PC-9 (cell line): ENCODE measurements around the gene POLR1D. TPM values are rescaled to one million over a fixed set of nuclear protein-coding genes. Genes with fewer than 3 reads are reported as not detected.

Experiments used
- BruUV-seq: library from RNA; stranded (reverse); fragments of 400-500 nt; replicated peaks from 2 replicates; lab custom pipeline; 2021; lab: Mats Ljungman, UMichigan
- CTCF ChIA-PET: fragments of 300-600 bp; sonication (Branson Sonifier 250); formaldehyde crosslinking; loops from one replicate; lab custom pipeline; 2022; ENCODE audit warnings: antibody characterized with exemption; lab: Charles Lee
- POLR2A ChIA-PET: fragments of 300-600 bp; sonication (Branson Sonifier 250); formaldehyde crosslinking; loops from one replicate; lab custom pipeline; 2022; ENCODE audit warnings: antibody characterized with exemption; ENCODE audit not compliant: unreplicated experiment; lab: Charles Lee
- DNase-seq, 2 experiments: peaks; one replicate each; pipeline versions ENCODE4 v3.0.0 to v3.0.0-alpha.2; 2015 to 2022; ENCODE audit warnings: mixed read lengths in 1 of 2
- H2AFZ ChIP-seq: fragments of 200-600 bp; sonication (generic); 2 replicates; pipeline ENCODE4 v1.8.1; 2017; ENCODE audit warnings: antibody characterized with exemption
- H3F3A ChIP-seq: fragments of 200-600 bp; sonication (generic); 2 replicates; pipeline ENCODE4 v1.8.1; 2017; ENCODE audit warnings: antibody characterized with exemption, mild to moderate bottlenecking, low read depth; ENCODE audit not compliant: insufficient read depth
- H3K27ac ChIP-seq: fragments of 200-600 bp; sonication (generic); 2 replicates; pipeline ENCODE4 v1.6.1; 2016; ENCODE audit warnings: mixed run types
- H3K27me3 ChIP-seq: fragments of 200-600 bp; sonication (generic); 2 replicates; pipeline ENCODE4 v1.6.1; 2016; ENCODE audit warnings: low read depth, mixed run types; ENCODE audit not compliant: insufficient read depth
- H3K36me3 ChIP-seq: fragments of 200-600 bp; sonication (generic); 2 replicates; pipeline ENCODE4 v1.6.1; 2016; ENCODE audit warnings: low read depth, mixed run types
- H3K4me1 ChIP-seq: fragments of 200-600 bp; sonication (generic); replicated peaks from 2 replicates; pipeline ENCODE4 v1.6.1; 2016; ENCODE audit warnings: mixed run types; ENCODE audit not compliant: insufficient read depth
- H3K4me2 ChIP-seq: fragments of 200-600 bp; sonication (generic); 2 replicates; pipeline ENCODE4 v1.6.1; 2017; ENCODE audit warnings: mixed run types
- H3K4me3 ChIP-seq: fragments of 200-600 bp; sonication (generic); 2 replicates; pipeline ENCODE4 v1.6.1; 2016; ENCODE audit warnings: mixed run types
- H3K79me2 ChIP-seq: fragments of 200-600 bp; sonication (generic); 2 replicates; pipeline ENCODE4 v1.6.1; 2017; ENCODE audit warnings: low read depth, mixed run types
- H3K9me2 ChIP-seq: fragments of 200-600 bp; sonication (generic); 2 replicates; pipeline ENCODE4 v1.8.1; 2017; ENCODE audit warnings: mild to moderate bottlenecking; ENCODE audit not compliant: insufficient read depth
- H3K9me3 ChIP-seq: fragments of 200-600 bp; sonication (generic); 2 replicates; pipeline ENCODE4 v1.8.1; 2016; ENCODE audit warnings: low read depth; ENCODE audit not compliant: insufficient read depth
- H4K20me1 ChIP-seq: fragments of 200-600 bp; sonication (generic); 2 replicates; pipeline ENCODE4 v1.8.1; 2017; ENCODE audit not compliant: insufficient read depth
- EZH2 ChIP-seq: fragments of 200-600 bp; sonication (generic); IDR thresholded peaks from 2 replicates; pipeline ENCODE4 v1.8.0; 2017; ENCODE audit warnings: antibody characterized with exemption, low read depth
- intact Hi-C: fragments of 100-400 bp; cut with micrococcal nuclease; formaldehyde crosslinking; loops from one replicate; pipeline ENCODE4 v1.10.0; 2022; ENCODE audit not compliant: unreplicated experiment
- total RNA-seq: library from RNA; stranded (reverse); gene quantifications from 2 replicates; pipeline ENCODE4 v1.2.3, GENCODE V29; 2021
- TF ChIP-seq, protein P1 (sequence below): fragments of 200-600 bp; sonication (generic); conservative IDR thresholded peaks from 2 replicates; pipeline ENCODE4 v1.6.1; 2017; ENCODE audit warnings: mixed run types, antibody characterized with exemption, mild to moderate bottlenecking, moderate library complexity

Gene POLR1D
- total RNA-seq, 1 experiment from 2014 or later: 119 TPM

DNA sequence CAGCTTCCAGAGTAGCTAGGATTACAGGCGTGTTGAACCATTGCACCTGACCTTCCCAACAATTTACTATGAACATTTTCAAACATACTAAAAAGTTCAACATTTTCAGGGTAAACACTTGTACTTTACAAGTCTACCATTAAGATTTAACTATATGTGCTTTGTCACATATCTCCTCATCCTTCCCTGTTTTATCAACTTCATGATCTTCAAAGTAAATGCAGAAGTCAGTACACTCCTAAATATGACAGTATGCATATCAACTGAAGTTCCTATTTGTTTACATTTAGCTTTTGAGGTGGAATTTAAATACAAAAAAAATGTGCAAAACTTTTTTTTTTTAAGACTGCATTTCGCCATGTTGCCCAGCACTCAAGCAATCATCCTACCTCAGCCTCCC is 19.9 kb upstream of the POLR1D start:
- intact Hi-C loops: loop anchor here (2.0 kb wide), 1 partner anchor 19 kb away; the partner anchor contains the start of genes LNX2 and POLR1D
- TF ChIP-seq EZH2: no peak
- TF ChIP-seq, protein P1, sequence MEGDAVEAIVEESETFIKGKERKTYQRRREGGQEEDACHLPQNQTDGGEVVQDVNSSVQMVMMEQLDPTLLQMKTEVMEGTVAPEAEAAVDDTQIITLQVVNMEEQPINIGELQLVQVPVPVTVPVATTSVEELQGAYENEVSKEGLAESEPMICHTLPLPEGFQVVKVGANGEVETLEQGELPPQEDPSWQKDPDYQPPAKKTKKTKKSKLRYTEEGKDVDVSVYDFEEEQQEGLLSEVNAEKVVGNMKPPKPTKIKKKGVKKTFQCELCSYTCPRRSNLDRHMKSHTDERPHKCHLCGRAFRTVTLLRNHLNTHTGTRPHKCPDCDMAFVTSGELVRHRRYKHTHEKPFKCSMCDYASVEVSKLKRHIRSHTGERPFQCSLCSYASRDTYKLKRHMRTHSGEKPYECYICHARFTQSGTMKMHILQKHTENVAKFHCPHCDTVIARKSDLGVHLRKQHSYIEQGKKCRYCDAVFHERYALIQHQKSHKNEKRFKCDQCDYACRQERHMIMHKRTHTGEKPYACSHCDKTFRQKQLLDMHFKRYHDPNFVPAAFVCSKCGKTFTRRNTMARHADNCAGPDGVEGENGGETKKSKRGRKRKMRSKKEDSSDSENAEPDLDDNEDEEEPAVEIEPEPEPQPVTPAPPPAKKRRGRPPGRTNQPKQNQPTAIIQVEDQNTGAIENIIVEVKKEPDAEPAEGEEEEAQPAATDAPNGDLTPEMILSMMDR: no peak
- Histone ChIP-seq H3K27me3 (no peaks in the 10 kb centered on the region), H3K4me3 (no peak overlapping the region), H3K36me3 (no peaks in the 10 kb centered on the region), H3K9me3 (peaks cover 4% of the 10 kb centered on the region; the same call in 1 of the 2 replicates), H3K27ac (no peak overlapping the region), H3F3A (peaks cover 8% of the 10 kb centered on the region; the same call in 1 of the 2 replicates), H4K20me1 (no peaks in the 10 kb centered on the region), H3K9me2 (no peaks in the 10 kb centered on the region), H3K4me2 (no peak overlapping the region), H3K4me1 (peaks cover 18% of the 10 kb centered on the region), H2AFZ (no peak overlapping the region), H3K79me2 (peaks cover 62% of the 10 kb centered on the region)
- ChIA-PET POLR2A (no interaction called here), CTCF (no interaction called here)
- no peak for DNase-seq
- BruUV-seq: no TSS peak

DNA sequence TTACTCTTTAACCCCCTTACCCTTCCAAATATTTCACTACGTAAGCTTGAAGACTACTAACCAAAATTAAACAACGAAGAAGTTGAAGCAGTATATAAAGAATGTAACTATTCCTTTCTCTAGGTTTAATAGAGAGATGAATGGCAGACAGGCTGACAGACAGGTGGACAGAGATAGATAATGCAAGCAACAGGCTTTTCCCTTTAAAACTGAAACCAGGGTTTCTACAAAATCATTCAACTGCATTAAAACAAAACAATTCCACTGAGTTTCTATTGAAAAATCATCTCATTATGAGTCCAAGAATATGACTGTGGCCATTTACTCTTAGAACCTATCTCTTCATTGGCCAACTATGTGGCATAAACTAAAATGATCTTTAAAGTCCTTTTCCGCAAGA is 16.6 kb upstream of the POLR1D start:
- Histone ChIP-seq H2AFZ (no peak overlapping the region), H3K27me3 (no peaks in the 10 kb centered on the region), H3K4me2 (no peak overlapping the region), H3K9me3 (peaks cover 4% of the 10 kb centered on the region; the same call in 1 of the 2 replicates), H3K79me2 (peaks cover 57% of the 10 kb centered on the region), H4K20me1 (no peaks in the 10 kb centered on the region), H3K27ac (no peak overlapping the region), H3F3A (peaks cover 8% of the 10 kb centered on the region; the same call in 1 of the 2 replicates), H3K9me2 (no peaks in the 10 kb centered on the region), H3K4me1 (peaks cover 21% of the 10 kb centered on the region), H3K36me3 (no peaks in the 10 kb centered on the region), H3K4me3 (no peak overlapping the region)
- POLR2A ChIA-PET: no interaction called here
- intact Hi-C loops: no loop called here
- CTCF ChIA-PET: no interaction called here
- TF ChIP-seq, protein P1: no peak
- no peak for TF ChIP-seq EZH2
- no TSS peak for BruUV-seq
- DNase-seq: no peak

DNA sequence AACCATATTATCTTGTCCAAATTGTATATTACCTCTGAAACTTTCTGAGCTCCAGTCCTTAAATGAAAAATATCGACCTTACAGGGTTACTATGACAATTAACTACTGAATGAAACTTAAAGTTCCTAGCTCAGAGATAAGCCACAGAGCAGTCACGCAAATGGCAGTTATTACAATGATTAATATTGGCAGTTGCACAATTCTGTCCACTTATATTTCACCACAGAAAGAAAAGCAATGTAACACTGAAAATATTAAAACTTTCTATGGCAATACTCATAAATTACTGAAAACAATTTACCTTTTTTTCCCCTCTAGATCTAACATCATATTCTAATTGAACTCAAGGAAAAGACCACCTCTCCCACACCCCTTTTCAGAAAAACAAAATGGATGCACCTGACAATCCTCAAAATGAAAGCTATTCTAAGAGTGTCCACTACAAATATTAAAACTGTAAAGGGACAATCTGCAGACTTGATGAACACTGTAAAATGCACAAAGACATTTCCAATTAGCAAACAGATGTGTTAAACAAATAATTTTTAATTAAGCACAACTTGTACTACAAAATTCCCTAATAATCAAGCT is 16.0 kb upstream of the POLR1D start:
- Histone ChIP-seq H4K20me1 (no peaks in the 10 kb centered on the region), H3K4me2 (no peak overlapping the region), H3K9me2 (no peaks in the 10 kb centered on the region), H2AFZ (no peak overlapping the region), H3K79me2 (peaks cover 60% of the 10 kb centered on the region), H3K36me3 (no peaks in the 10 kb centered on the region), H3K27me3 (no peaks in the 10 kb centered on the region), H3K9me3 (peaks cover 4% of the 10 kb centered on the region; the same call in 1 of the 2 replicates), H3F3A (0 out of 2 replicates have a peak, but pooled peaks cover 6% of the 10 kb centered on the region), H3K4me3 (no peak overlapping the region), H3K4me1 (peaks cover 15% of the 10 kb centered on the region), H3K27ac (no peak overlapping the region)
- CTCF ChIA-PET: no interaction called here
- no peak for DNase-seq
- intact Hi-C loops: no loop called here
- POLR2A ChIA-PET: no interaction called here
- TF ChIP-seq EZH2: no peak
- TF ChIP-seq, protein P1: no peak
- BruUV-seq: no TSS peak
